Testis (tissue), 2 donors: ENCODE data around the gene MDH1B.

Experiments
- CTCF ChIP-seq, 3 experiments: fragments of 450-650 bp in 2 of 3; fragments of 200-600 bp in 1 of 3; sonication (generic) in 1 of 3; IDR thresholded peaks; one replicate each; pipeline ENCODE4 v1.5.1; 2016 to 2019; ENCODE audit warnings: antibody characterized with exemption in 3 of 3, mild to moderate bottlenecking in 2 of 3, moderate library complexity in 1 of 3
- POLR2A ChIP-seq: fragments of 450-650 bp; IDR thresholded peaks from one replicate; pipeline ENCODE4 v1.6.1; 2017; ENCODE audit warnings: antibody characterized with exemption, mild to moderate bottlenecking, moderate library complexity

DNA sequence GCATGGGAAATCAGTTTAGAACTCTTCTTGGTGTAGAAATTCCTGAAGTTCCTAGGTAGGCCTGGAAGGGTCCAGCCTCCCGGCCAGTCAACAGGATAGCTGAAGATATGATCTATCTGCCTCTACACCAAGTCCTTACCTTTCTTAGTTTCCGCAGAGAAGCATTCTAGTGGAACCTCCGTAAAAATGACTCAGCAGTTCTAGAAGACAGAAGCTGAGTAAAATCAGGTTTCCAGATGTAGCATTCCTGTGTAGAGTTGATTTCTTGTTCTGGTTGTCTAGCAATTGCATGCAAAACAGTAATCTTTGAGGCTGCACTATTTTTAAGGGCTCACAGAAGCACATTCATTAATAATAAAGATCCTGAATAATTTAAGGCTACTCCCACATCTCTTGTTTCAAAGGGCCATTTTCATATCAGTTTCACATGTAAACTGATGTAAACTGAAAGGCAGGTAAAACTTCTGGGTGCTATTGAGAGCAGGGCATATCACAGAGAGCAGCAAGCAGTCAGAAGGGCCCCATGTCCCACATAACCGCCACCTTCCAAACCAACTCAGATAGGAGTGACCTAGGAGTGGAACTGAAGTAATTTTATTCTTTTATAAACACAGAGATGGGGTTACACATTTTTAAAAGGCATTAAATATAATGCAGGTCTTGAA lies 43.7 kb downstream of the MDH1B start:
- TF ChIP-seq CTCF (IDR thresholded peaks at IDR 0.05): no peak
- TF ChIP-seq POLR2A: no peak
